Skin epidermis (tissue), 12 donors: ENCODE results near the gene METTL23.
"Not testable (repeated sequence)": the region's sequence is repeated elsewhere in the genome, so short reads cannot be mapped to it uniquely, and the experiment has no call there.

Experiments used
- H3K27ac ChIP-seq, 21 experiments: fragments of 200-600 bp; sonication (generic) in 11 of 21; one replicate each; pipeline ENCODE4 v1.5.0; 2020; ENCODE audit warnings: mild to moderate bottlenecking in 3 of 21, inconsistent platforms in 2 of 21, moderate library complexity in 2 of 21
- H3K4me3 ChIP-seq, 7 experiments: fragments of 200-600 bp; sonication (generic) in 2 of 7; one replicate each; pipeline ENCODE4 v1.5.0; 2020; ENCODE audit warnings: inconsistent platforms in 2 of 7, mild to moderate bottlenecking in 2 of 7, moderate library complexity in 1 of 7

Gene METTL23

DNA sequence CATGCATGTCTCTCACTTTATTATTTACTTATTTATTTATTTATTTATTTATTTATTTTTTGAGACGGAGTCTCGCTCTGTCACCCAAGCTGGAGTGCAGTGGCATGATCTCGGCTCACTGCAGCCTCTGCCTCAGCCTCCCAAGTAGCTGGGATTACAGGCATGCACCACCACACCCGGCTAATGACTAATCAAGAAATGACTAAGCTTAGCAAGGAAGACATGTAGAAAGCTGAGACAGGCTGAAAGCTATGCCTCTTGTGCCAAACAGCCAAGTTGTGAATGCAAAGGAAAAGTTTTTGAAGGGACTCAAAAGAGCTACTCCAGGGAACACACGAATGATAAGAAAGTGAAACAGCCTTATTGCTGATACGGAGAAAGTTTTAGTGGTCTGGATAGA is 19.1 kb downstream of the METTL23 start:
- H3K4me3 ChIP-seq, H3K27ac ChIP-seq: not testable (repeated sequence)

DNA sequence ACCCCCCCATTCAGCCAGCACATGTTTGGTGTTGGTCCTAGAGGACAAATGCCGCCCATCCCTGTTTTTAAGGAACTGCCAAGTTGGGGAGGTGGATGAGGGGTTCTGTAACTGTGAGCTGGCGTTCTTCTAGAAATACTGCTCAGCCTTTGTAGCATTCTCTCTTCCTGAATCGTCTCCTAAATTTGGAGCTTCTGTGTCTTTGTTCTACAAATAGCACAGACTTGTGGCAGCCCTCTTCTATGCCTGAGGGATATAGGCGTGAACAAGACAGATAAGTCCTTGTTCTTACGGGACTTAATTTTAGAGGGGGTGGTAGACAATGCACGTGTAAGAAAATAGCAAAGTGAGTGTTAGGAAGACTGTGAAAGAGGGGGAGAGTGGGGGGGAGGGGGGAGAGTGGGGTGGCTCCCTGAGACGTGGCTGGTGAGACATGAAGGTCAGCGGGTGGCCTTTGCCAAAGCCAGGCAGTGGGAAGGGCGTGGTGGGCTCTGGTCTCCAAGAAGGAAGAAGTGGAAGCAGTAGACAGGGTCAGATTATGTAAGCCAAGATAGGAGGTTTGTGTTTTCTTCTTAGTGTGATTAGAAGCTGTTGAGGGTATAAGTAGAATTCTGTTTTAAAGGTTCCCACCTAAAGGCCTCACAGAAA is 21.2 kb downstream of the METTL23 start:
- Histone ChIP-seq H3K27ac (peak overlapping the region in 4 of 21 experiments; percentile 7 to 59 (median 19)), H3K4me3 (no peak overlapping the region)

DNA sequence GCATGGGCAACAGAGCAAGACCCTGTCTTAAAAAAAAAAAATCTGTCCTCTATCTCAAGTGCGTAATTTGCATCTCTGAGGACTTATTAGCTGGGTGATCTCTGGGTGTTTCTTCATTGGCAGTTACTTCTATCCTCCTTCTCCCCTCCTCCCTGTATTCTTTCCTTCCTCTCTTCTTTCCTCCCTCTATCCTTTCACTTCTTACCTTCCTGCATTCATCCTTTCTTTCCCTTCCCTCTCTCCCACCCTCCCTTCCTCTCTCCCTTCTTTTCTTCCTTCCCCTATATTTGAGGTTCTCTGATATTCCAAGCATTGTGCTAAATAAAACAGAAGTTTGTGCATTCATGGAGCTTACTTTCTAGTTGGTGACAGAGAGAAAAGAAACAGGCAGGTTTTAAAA is 22.0 kb downstream of the METTL23 start:
- Histone ChIP-seq H3K27ac (no peak overlapping the region), H3K4me3 (no peak overlapping the region)

DNA sequence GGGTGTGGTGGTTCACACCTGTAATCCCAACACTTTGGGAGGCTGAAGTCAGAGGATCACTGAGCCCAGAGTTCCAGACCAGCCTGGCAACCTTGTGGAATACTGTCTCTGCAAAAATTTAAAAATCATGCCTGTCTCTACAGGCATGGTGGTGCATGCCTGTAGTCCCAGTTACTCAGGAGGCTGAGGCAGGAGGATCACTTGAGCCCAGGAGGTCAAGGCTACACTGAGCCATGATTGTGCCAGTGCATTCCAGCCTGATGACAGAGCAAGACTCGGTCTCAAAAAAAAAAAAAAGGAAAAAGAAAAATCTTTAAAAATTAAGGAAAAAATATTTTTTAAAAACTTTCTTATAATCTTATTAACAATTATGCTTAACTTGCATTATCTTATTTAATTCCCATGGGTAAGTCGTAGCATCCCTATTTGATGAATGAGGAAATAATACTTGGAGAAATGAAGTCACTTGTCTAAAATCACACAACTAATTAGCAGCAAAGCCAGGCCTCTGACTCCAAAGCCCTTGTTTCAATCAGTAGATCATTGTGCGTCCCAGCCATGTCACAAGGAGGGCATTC is 24.9 kb downstream of the METTL23 start:
- Histone ChIP-seq H3K27ac (peak overlapping the region in 1 of 21 experiments; percentile 10), H3K4me3 (no peak overlapping the region)

DNA sequence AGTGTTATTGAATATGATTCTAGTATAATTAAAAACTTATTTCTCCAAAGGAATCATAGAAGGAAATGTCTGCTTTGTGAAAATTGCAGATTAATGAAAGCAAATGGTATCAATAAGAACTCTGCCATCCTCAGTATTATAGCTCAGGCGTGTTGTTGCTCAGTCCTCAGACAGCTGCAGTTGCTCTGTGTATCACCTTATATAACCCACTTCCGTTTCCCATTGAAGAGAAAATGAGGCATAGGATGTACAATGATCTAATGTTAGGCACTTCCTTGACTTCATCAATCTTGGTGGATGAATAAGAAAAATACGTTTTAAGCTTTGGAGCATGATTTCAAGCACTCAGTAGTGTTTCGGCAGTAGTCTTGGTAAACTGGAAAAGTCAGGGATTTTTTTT is 25.4 kb downstream of the METTL23 start:
- Histone ChIP-seq H3K27ac (peak overlapping the region in 3 of 21 experiments; percentile 10 to 79 (median 26)), H3K4me3 (no peak overlapping the region)

DNA sequence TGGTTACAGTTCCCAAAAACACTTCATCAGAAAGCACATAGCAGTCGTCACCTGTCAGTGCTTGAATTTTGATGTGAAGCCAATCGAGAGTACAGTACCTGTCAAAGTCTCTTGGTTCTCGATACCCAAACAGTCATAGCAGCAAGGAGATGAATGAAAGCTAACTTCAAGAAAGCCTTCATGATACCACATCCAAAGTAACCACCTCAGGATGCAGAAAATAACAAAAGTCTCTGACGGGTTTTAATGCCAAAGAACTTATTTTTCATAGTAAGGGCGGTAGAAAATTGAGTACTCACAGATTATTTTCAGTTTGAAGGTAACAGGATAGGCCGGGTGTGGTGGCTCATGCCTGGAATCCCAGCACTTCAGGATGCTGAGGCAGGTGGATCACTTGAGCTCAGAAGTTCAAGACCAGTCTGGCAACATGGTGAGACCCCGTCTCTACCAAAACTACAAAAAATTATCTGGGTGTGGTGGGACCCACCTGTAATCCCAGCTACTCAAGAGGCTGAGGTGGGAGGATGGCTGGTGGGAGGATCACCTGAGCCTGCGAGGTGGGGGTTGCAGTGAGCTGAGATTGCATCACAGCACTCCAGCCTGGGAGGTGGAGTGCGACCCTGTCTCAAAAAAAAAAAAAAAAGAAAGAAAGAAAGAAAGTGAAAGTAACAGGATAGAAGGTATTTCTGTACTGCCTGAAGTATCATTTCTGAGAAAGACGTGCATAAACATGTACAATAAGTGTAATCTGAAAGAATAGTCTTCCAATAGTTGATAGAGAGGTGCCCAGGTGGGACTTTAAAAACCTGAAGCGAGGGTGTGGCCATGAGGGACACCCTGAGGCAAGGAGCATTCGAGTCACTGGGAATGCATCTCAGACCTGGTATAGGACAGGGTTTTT is 26.7 kb downstream of the METTL23 start:
- H3K27ac ChIP-seq = peak overlapping the region in 11 of 21 experiments; percentile 6 to 81 (median 58)
- H3K4me3 ChIP-seq = peak overlapping the region in 2 of 7 experiments; percentile 8 to 16

DNA sequence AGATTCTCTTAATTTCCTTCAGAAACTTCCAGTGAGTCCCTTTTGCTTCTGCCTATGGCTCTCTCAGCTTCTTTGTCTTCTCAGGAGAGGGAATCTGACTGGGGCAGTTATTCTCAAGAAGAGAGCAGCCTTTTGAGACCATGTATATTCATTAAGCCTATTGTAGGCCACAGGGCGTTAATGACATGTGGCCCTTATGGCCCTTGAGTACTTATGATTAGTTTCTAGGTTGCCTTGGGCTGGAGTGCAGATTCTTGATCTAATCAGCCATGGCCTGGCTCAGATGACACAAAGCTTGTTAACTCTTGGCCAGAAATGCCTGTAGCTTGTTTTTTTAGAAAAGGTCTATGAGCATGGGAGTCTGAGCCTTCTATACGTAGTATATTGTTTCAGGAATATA is 28.6 kb downstream of the METTL23 start:
- H3K4me3 ChIP-seq = no peak overlapping the region

DNA sequence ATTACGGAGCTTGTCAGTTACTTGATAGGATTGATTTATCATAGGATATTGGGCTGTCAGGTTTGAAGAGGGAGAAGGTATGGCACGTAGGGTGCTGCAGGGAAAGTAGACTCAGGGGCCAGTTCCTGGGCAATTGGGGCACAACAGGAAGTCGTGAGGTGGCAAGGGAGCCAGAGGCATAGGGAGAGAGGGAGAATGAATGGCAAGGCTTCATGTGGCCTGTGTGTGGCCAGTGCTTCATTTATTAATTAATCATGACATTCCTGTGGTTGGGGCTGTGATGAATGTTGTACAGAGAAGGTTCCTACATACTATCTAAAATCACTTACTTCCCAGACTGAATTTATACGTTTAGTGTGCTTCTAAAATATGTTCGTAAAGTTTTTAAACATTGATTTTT is 30.6 kb downstream of the METTL23 start:
- no peak overlapping the region for H3K27ac ChIP-seq
- no peak overlapping the region for H3K4me3 ChIP-seq

More for the DNA sequence above, 28.6 kb downstream of the METTL23 start:
- no peak overlapping the region for H3K27ac ChIP-seq

DNA sequence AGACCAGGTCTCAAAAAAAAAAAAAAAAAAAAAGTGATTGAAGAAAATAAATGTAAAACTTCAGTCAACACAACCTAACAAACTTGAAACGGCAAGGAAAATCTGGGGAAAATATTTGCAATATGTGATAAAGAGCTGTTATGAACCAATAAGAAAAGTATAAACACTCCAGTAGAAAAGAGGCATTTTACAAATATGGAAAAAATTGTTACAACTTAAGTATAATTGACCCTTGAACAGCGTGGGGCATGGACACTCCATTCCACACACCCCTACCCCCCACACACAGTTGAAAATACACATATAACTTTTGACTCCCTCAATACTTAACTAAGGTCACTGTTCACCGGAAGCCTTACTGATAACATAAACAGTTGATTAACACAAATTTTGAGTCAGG is 31.9 kb downstream of the METTL23 start:
- Histone ChIP-seq H3K4me3 (no peak overlapping the region), H3K27ac (no peak overlapping the region)

DNA sequence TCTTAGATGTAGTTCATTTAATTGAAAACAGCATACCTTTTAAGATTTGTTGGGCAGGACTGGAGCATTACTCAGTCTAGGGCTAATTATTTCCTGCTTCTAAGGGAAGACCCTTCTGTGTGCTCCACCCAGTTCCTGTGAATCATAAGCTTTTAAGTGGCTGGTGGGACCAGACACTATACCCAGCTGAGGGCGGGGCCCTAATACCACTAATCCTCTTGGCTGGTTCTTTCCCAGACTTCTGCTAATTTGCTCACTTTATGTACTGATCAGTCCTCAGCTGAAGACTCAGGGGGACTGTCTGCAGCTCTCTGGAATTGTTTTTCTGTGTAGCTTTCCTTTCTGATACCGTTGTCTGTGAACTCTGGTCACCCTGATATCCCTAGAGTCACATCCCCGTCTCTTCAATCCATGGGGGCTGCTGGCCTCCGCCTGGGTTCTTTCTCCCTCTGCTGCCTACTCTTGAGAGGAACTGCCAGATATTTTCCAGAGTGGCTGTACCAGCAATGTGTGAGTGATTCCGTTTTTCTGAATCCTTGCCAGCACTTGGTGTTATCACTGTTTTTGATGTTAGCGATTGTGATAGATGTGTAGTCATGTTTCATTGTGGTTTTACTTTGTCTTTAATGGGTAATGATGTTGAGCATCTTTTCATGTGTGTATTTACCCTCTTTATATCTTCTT is 46.3 kb downstream of the METTL23 start:
- Histone ChIP-seq H3K4me3 (peak overlapping the region in 2 of 7 experiments; percentile 3 to 9), H3K27ac (peak overlapping the region in 17 of 21 experiments; percentile 21 to 84 (median 59))

DNA sequence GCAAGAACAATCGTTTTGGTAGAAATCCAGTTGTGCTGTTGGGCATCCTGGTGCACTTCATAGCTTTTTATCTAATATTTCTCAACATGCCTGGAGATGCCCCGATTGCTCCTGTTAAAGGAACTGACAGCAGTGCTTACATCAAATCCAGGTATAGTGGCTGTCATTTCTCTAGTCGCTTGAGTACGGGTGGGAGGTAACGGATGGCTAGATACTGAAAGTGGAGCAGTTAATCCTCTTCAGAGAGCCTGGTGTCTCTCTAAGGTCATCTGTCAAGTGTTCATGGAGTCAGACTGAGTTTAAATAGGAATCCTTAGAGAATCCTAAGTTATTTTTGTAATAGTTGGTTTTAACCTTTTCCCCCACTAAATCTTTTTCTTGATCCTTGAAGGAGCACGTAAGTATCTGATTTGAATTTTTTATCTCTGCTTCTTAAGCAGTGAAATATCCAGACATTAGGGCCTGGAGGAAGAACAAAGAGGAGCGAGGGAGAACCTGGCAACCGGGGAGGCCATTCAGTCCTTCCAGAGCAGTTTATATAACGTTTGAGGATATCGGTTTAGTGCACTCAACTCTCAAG is 48.5 kb downstream of the METTL23 start:
- H3K27ac ChIP-seq = no peak overlapping the region
- no peak overlapping the region for H3K4me3 ChIP-seq

DNA sequence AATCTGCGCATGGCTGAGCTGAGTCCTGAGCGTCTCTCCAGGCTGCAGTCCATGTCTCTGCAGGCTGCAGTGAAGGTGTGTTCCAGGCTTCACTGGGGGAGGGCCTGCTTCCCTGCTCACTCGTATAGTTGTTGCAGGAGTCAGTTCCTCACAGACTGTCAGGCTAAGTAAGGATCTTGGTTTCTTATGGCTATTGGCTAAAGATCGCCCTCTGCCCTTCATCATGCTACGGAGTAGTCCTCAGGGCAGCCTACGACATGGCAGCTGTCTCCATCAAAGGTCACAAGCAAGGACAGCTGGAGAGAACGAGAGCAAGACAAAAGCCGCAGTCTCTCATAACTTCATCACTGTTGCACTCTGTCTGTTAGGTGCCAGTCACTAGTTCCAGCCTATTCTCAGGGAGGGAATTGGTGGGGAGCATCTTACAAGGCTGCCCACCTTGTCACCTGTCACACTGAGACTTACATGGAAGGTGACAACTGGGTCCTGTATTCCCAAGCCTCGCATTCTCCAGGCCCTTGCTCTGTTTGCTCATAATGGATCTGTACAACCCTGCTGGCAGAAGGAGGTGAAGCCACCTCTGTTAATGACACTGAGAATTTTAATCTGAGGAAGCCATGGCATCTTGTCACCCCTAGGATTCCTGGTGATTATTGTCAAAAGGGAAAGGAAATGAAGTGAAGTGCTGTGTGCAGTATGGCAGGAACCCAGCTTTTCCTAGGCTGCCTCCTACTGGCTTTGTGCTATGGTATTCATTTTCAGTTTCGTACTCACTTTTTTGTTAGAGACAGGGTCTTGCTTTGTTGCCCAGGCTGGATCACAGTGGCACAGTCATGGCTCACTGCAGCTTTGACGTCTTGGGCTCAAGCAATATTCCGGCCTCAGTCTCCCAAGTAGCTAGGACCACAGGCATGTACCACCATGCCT is 54.7 kb downstream of the METTL23 start:
- Histone ChIP-seq H3K4me3 (no peak overlapping the region), H3K27ac (no peak overlapping the region)

DNA sequence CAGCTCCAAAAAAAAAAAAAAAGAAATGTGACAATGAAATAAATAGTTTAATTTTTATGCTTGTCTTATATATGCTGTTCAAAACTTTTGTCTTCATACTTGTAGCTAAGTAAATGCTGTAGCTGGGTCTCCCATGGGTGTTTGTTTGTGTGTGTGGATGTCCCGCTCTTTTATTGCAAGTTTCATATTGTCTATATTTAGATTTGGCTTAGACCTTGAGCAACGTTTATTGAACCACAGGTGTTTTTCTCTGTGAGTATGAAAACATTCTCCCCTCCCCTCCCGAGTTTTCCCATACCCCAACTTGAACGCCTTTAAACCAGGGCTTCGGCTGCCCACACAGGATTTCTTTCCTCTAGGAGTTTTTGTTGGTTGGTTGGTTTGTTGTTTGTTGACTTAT is 56.5 kb downstream of the METTL23 start:
- Histone ChIP-seq H3K4me3 (no peak overlapping the region), H3K27ac (no peak overlapping the region)
